K562 (cell line): ENCODE measurements around the gene PRKAR2B. TPM values are rescaled to one million over a fixed set of nuclear protein-coding genes. Genes with fewer than 3 reads are reported as not detected.

Source experiments
- CBX3 ChIP-seq, 2 experiments: IDR thresholded peaks; 1 replicate in 1 of 2; 2 replicates in 1 of 2; pipeline ENCODE4 v1.6.1; 2012; ENCODE audit warnings: inconsistent platforms in 2 of 2, low read length in 2 of 2, borderline replicate concordance in 1 of 2, control low read depth in 1 of 2
- CHD4 ChIP-seq: fragments of 200-600 bp; sonication (generic); IDR thresholded peaks from 3 replicates; pipeline ENCODE4 v1.6.1; 2012; ENCODE audit warnings: low read depth, mild to moderate bottlenecking, mixed read lengths, low read length, inconsistent platforms; ENCODE audit not compliant: insufficient read depth, insufficient replicate concordance, poor library complexity, severe bottlenecking
- CREB1 ChIP-seq, 2 experiments: sonication (generic) in 1 of 2; formaldehyde crosslinking in 1 of 2; IDR thresholded peaks; 2 replicates each; pipeline versions ENCODE4 v1.6.1 to v1.8.0; 2012 to 2022; ENCODE audit warnings: inconsistent platforms in 1 of 2, mild to moderate bottlenecking in 1 of 2, missing genetic modification reagents in 1 of 2, moderate library complexity in 1 of 2
- DEAF1 ChIP-seq: fragments of 450-650 bp; formaldehyde crosslinking; IDR thresholded peaks from 2 replicates; pipeline ENCODE4 v1.4.0; 2020; ENCODE audit warnings: mild to moderate bottlenecking, moderate library complexity
- E2F1 ChIP-seq: sonication (generic); formaldehyde crosslinking; IDR thresholded peaks from 2 replicates; pipeline ENCODE4 v1.8.1; 2023; ENCODE audit warnings: mild to moderate bottlenecking, missing genetic modification reagents, moderate library complexity
- ELF4 ChIP-seq: fragments of 450-650 bp; formaldehyde crosslinking; IDR thresholded peaks from 2 replicates; pipeline ENCODE4 v1.4.0; 2022; ENCODE audit warnings: missing genetic modification characterization
- ELK3 ChIP-seq: fragments of 450-650 bp; formaldehyde crosslinking; IDR thresholded peaks from 2 replicates; pipeline ENCODE4 v1.4.0; 2020; ENCODE audit warnings: mild to moderate bottlenecking
- EP400 ChIP-seq: fragments of 450-650 bp; IDR thresholded peaks from 2 replicates; pipeline ENCODE4 v1.6.1; 2017; ENCODE audit warnings: antibody characterized with exemption, mild to moderate bottlenecking, moderate library complexity
- HNRNPH1 ChIP-seq: fragments of 200-400 bp; formaldehyde crosslinking; optimal IDR thresholded peaks from 2 replicates; pipeline ENCODE3; 2017; ENCODE audit warnings: low read depth, mild to moderate bottlenecking, low read length, moderate library complexity
- MYNN ChIP-seq, 2 experiments: sonication (generic); formaldehyde crosslinking in 1 of 2; IDR thresholded peaks; 2 replicates each; pipeline versions ENCODE4 v1.5.0 to v1.6.1; 2016 to 2020; ENCODE audit warnings: antibody characterized with exemption in 1 of 2, missing genetic modification reagents in 1 of 2
- PML ChIP-seq: IDR thresholded peaks from 2 replicates; pipeline ENCODE4 v1.6.1; 2012; ENCODE audit warnings: low read length, inconsistent platforms
- RAD51 ChIP-seq: fragments of 450-650 bp; IDR thresholded peaks from 2 replicates; pipeline ENCODE4 v1.7.1; 2016; ENCODE audit warnings: low read depth, mild to moderate bottlenecking, borderline replicate concordance
- RBM25 ChIP-seq: fragments of 200-400 bp; formaldehyde crosslinking; IDR thresholded peaks from 2 replicates; pipeline ENCODE4 v1.6.1; 2018; ENCODE audit warnings: low read length, low read depth, moderate library complexity; ENCODE audit not compliant: severe bottlenecking
- SAFB2 ChIP-seq: fragments of 200-400 bp; formaldehyde crosslinking; IDR thresholded peaks from 2 replicates; pipeline ENCODE4 v1.6.1; 2018; ENCODE audit warnings: borderline replicate concordance, low read length, low read depth, moderate library complexity; ENCODE audit not compliant: severe bottlenecking
- SAP30 ChIP-seq: fragments of 200-600 bp; sonication (generic); IDR thresholded peaks from 2 replicates; pipeline ENCODE4 v1.6.1; 2012; ENCODE audit warnings: borderline replicate concordance, low read depth, mild to moderate bottlenecking, moderate library complexity, low read length, control low read depth, inconsistent platforms; ENCODE audit not compliant: insufficient read depth, poor library complexity, severe bottlenecking
- SMAD3 ChIP-seq: fragments of 450-650 bp; formaldehyde crosslinking; conservative IDR thresholded peaks from 2 replicates; pipeline ENCODE4 v1.4.0; 2020; ENCODE audit warnings: mild to moderate bottlenecking
- XRCC3 ChIP-seq: fragments of 450-650 bp; IDR thresholded peaks from 2 replicates; pipeline ENCODE4 v1.6.1; 2017; ENCODE audit warnings: mild to moderate bottlenecking, moderate library complexity
- ZBTB1 ChIP-seq: sonication (generic); formaldehyde crosslinking; IDR thresholded peaks from 2 replicates; pipeline ENCODE4 v1.8.1; 2023; ENCODE audit warnings: missing genetic modification reagents, low read depth, mild to moderate bottlenecking, borderline replicate concordance
- ZBTB5 ChIP-seq: fragments of 450-650 bp; IDR thresholded peaks from 2 replicates; pipeline ENCODE4 v1.6.1; 2017; ENCODE audit warnings: antibody characterized with exemption
- ZNF347 ChIP-seq: fragments of 450-650 bp; formaldehyde crosslinking; IDR thresholded peaks from 2 replicates; pipeline ENCODE4 v1.4.0; 2020; ENCODE audit warnings: low read depth, mild to moderate bottlenecking, moderate library complexity
- ZNF431 ChIP-seq: sonication (generic); formaldehyde crosslinking; IDR thresholded peaks from 2 replicates; pipeline ENCODE4 v1.8.0; 2022; ENCODE audit warnings: mild to moderate bottlenecking, missing genetic modification reagents
- ZNF507 ChIP-seq: conservative IDR thresholded peaks from 2 replicates; pipeline ENCODE4 v1.6.1; 2017; ENCODE audit warnings: missing genetic modification characterization, missing compliant biosample characterization
- polyA plus RNA-seq, 8 experiments: library from polyadenylated mRNA; depleted of rRNA in 4 of 8; stranded (reverse) in 5 of 8; unstranded in 3 of 8; fragments of >200 nt; fragmentation: Nextera tagmentation in 2 of 8; fragmentation: Illumina TruSeq in 1 of 8; extraction: Ambion mirVana in 2 of 8; extraction: Trizol in 1 of 8; gene quantifications; 2 replicates each; pipeline versions ENCODE4 v1.2.1 to v1.2.3, GENCODE V29; 2011 to 2014; ENCODE audit warnings: inconsistent platforms in 1 of 8, missing spikeins in 1 of 8
- total RNA-seq, 7 experiments: library from RNA; depleted of rRNA in 6 of 7; stranded (reverse); fragments of >200 nt in 6 of 7; fragmentation: Illumina TruSeq in 2 of 7; extraction: Trizol in 2 of 7; gene quantifications; 2 replicates each; pipeline versions ENCODE4 v1.2.1 to v1.2.3, GENCODE V29; 2011 to 2021; ENCODE audit warnings: low replicate concordance in 1 of 7

The PRKAR2B gene
- total and polyA plus RNA-seq, 9 of the 15 experiments (the other 6 are each of a cell fraction or from before 2014, with no cell fraction given), result 59.0 to 173 (median 129) TPM

GRCh38 chr7:107035446-107035845 lies 9.1 kb upstream of the PRKAR2B start (continued):
- TF ChIP-seq ELF4 (CRISPR knock-in tag) (peak; percentile 82; the same call in 1 of the 2 replicates), EP400 (peak; percentile 49; the same call in 1 of the 2 replicates), ZNF431 (CRISPR knock-in tag) (no peak), PML (peak; percentile 78), E2F1 (no peak), RBM25 (no peak), DEAF1 (0 out of 2 replicates have a peak, but pooled peaks have one; percentile 34), ZNF347 (no peak), XRCC3 (no peak), ZBTB1 (CRISPR knock-in tag) (no peak), ZBTB5 (no peak), ELK3 (no peak), SAFB2 (no peak), SAP30 (no peak), CBX3 (IDR thresholded peaks at IDR 0.05; ENCODE audit: borderline replicate concordance in 1 of 2, low read length in 2 of 2) (peak in 1 of 2 experiments; percentile 95; a peak in 2 of 3 replicates), ZNF507 (no peak), HNRNPH1 (no peak), SMAD3 (0 out of 2 replicates have a peak, but pooled peaks have one; percentile 46), CHD4 (no peak), MYNN (IDR thresholded peaks at IDR 0.05) (peak; percentile 36; the same call in 1 of the 2 replicates), MYNN (CRISPR knock-in tag; IDR thresholded peaks at IDR 0.05) (no peak), RAD51 (no peak), CREB1 (IDR thresholded peaks at IDR 0.05) (peak; percentile 55; the same call in 1 of the 2 replicates), CREB1 (CRISPR knock-in tag; IDR thresholded peaks at IDR 0.05) (no peak)
